IPS-18a (cell line): ENCODE data around the gene BEST1.
"Not testable (repeated sequence)": the region's sequence is repeated elsewhere in the genome, so short reads cannot be mapped to it uniquely, and the experiment has no call there.

ENCODE experiments used
- H3K27ac ChIP-seq: one replicate; pipeline ENCODE4 v1.5.1; 2013; ENCODE audit warnings: low read length
- H3K27me3 ChIP-seq: one replicate; pipeline ENCODE4 v1.6.1; 2013; ENCODE audit warnings: mild to moderate bottlenecking, low read length; ENCODE audit not compliant: control insufficient read depth, insufficient read depth
- H3K36me3 ChIP-seq: one replicate; pipeline ENCODE4 v1.6.1; 2013; ENCODE audit warnings: low read depth, low read length; ENCODE audit not compliant: control insufficient read depth
- H3K4me1 ChIP-seq: one replicate; pipeline ENCODE4 v1.6.1; 2013; ENCODE audit warnings: low read depth, low read length; ENCODE audit not compliant: control insufficient read depth
- H3K4me3 ChIP-seq: one replicate; pipeline ENCODE4 v1.5.1; 2013; ENCODE audit warnings: low read length
- H3K9ac ChIP-seq: one replicate; pipeline ENCODE4 v1.6.1; 2013; ENCODE audit warnings: mild to moderate bottlenecking, low read length, moderate library complexity
- H3K9me3 ChIP-seq: one replicate; pipeline ENCODE4 v1.6.1; 2013; ENCODE audit warnings: low read depth, low read length; ENCODE audit not compliant: control insufficient read depth

The BEST1 gene

DNA sequence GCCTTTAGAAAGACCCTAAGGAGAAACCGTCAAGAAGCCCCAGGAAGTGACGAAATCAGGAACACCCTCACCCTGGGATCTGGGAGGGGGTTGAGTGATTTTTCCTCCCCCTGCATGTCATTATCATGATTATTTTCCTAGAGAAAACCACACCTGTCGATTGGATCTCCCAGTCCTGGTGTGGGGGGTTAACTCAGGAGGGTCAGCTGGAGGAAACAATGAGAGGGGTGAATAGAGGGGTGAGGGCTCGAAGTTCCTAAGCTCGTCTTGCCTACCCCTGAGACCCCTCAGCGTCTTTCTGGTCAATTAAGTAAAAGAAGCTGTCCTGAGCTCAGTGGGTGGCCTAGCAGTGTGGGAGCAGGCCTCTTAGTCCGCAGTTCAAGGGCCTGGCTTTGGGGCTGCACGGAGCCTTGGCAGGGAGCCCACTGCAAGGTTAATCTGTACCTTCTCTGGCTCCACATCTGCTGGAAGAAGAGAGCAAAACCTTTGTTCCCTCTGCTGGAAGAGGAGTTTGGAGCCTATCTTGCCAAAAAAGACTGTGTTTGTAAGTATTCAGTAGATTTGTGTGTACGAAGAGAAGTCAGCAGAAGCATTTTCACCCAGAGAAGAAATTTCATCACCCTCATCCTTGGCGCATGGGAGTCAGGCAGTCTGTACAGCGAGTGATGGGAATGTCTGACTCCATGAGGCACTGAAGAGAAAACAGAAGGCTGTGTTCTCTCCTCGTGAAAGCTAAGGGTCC, 51.5 kb downstream of the BEST1 start:
- H3K4me1 ChIP-seq, result no peaks in the 10 kb centered on the region
- H3K9me3 ChIP-seq, result peaks cover 6% of the 10 kb centered on the region
- no peak overlapping the region for H3K9ac ChIP-seq
- no peaks in the 10 kb centered on the region for H3K27me3 ChIP-seq
- H3K27ac ChIP-seq, result no peak overlapping the region
- H3K4me3 ChIP-seq, result no peak overlapping the region
- H3K36me3 ChIP-seq, result no peaks in the 10 kb centered on the region

DNA sequence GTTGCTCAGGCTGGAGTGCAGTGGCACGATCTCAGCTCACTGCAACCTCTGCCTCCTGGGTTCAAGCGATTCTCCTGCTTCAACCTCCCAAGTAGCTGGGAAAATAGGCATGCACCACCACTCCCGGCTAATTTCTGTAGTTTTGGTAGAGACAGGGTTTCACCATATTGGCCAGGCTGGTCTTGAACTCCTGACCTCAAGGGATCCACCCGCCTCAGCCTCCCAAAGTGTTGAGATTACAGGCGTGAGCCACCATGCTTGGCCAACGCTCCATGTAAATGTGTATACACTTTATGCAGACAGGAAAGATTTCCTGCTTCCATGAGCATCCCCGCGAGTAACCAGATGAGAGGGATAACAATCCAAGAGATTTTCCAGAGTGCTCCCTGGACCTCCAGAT, 52.1 kb downstream of the BEST1 start:
- H3K9ac ChIP-seq, H3K27ac ChIP-seq, H3K27me3 ChIP-seq, H3K36me3 ChIP-seq, H3K4me1 ChIP-seq, H3K4me3 ChIP-seq, H3K9me3 ChIP-seq: not testable (repeated sequence)

DNA sequence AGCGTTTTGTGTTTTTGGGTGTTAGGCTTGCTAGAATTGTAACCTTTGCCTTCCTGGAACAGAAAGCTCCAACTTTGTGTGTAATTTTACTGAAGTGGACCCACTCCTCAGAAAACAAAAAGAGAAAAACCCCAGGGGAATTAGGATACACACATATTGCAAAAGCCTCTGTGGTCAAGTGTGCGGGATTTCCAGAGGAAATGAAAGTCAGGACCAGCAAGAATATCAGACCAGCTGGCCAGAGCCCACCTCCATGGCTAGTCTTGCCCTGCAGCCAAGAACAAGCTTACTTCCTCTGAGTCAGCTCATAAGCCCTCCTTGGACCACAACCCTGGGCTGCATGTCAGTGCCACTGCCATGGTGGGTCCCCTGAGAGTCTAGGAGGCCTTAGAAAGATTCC, 54.3 kb downstream of the BEST1 start:
- Histone ChIP-seq H3K4me1 (no peaks in the 10 kb centered on the region), H3K27me3 (no peaks in the 10 kb centered on the region), H3K4me3 (no peak overlapping the region), H3K9ac (no peak overlapping the region), H3K9me3 (peaks cover 2% of the 10 kb centered on the region), H3K36me3 (no peaks in the 10 kb centered on the region), H3K27ac (no peak overlapping the region)

DNA sequence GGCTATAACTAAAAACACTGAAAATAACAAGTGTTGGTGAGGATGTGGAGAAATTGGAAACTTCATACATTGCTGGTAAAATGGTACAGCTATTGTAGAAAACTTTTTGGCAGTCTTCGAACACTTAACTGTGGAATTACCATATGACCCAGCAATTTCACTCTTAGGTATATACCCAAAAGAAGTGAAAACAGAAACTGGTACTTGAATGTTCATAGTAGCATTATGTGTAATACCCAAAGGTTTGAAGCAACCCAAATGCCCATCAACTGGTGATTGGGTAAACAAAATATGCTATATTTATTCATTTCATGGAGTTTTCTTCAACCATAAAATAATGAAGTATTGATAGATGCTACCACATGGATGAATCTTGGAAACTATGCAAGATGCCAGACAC, 58.0 kb downstream of the BEST1 start:
- Histone ChIP-seq H3K36me3 (no peaks in the 10 kb centered on the region), H3K27me3 (no peaks in the 10 kb centered on the region), H3K4me3 (no peak overlapping the region), H3K4me1 (no peaks in the 10 kb centered on the region), H3K9me3 (no peaks in the 10 kb centered on the region), H3K9ac (no peak overlapping the region), H3K27ac (no peak overlapping the region)

DNA sequence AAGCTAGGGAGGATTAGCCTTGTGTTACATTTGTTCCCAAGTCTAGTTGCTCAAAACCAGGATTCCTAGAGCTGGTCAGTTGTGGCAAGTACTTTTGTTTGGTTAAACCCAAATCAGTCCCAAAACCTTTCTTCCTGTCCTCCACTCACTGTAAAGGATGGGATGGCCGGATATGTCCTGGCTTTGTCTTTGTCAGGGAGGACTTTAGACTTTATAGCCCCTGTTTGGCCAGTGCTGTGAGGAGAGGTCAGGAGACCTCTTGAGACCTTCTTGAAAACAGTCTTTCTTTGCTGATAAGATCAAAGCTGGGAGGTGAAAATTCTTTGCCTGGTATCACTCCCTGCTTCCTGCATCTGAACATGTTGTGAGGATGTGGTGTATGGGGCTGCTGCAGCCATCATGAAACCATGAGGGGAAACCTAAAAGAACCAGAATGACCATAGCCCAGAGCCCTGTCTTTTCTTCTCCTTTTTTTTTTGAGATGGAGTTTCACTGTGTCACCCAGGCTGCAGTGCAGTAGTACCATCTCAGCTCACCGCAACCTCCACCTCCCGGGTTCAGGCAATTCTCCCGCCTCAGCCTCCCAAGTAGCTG, 60.9 kb downstream of the BEST1 start:
- no peak overlapping the region for H3K9ac ChIP-seq
- no peaks in the 10 kb centered on the region for H3K36me3 ChIP-seq
- no peak overlapping the region for H3K4me3 ChIP-seq
- no peaks in the 10 kb centered on the region for H3K27me3 ChIP-seq
- no peaks in the 10 kb centered on the region for H3K9me3 ChIP-seq
- no peaks in the 10 kb centered on the region for H3K4me1 ChIP-seq
- H3K27ac ChIP-seq, result no peak overlapping the region

DNA sequence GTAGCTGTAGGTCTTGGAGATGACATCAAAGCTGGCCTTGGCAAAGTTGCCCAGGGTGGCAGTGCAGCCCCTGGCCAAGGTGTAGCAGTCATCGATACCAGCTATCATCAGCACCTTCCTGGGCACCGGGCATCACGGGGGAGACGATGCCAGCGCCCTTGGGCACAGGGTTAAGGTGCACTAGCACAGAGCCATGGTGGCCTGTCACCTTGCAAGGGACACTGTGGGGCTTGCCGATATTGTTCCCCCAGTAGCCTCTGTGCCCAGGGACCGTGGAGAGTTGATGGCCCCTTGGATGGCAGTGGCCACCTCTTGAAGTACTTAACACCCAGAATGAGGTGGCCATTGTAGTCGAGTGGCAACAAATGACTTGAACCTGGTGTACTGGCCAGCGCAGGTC, 61.7 kb downstream of the BEST1 start:
- Histone ChIP-seq H3K36me3 (no peaks in the 10 kb centered on the region), H3K9me3 (no peaks in the 10 kb centered on the region), H3K4me3 (no peak overlapping the region), H3K4me1 (no peaks in the 10 kb centered on the region), H3K27ac (no peak overlapping the region), H3K9ac (no peak overlapping the region), H3K27me3 (no peaks in the 10 kb centered on the region)

DNA sequence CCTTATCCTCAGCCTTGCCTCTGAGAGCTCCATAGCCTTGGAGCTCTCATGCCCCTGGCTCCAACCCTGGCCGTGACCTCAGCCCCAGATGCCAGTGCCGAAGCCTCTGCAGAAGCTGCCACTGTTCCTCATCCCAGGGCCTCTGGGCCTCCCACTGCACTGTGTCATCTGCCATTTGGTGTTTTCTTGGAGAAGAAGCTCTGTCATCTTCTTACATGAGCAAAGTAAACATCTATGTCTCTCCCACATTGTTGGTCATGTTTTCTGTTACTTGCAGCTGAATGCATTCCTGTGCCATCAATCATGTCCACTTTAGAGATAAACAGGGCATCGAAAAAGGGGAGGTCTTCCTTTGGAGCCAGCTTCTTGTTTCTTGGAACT, 62.3 kb downstream of the BEST1 start:
- Histone ChIP-seq H3K36me3 (no peaks in the 10 kb centered on the region), H3K4me1 (no peaks in the 10 kb centered on the region), H3K27me3 (no peaks in the 10 kb centered on the region), H3K4me3 (no peak overlapping the region), H3K9me3 (no peaks in the 10 kb centered on the region), H3K9ac (no peak overlapping the region), H3K27ac (no peak overlapping the region)

DNA sequence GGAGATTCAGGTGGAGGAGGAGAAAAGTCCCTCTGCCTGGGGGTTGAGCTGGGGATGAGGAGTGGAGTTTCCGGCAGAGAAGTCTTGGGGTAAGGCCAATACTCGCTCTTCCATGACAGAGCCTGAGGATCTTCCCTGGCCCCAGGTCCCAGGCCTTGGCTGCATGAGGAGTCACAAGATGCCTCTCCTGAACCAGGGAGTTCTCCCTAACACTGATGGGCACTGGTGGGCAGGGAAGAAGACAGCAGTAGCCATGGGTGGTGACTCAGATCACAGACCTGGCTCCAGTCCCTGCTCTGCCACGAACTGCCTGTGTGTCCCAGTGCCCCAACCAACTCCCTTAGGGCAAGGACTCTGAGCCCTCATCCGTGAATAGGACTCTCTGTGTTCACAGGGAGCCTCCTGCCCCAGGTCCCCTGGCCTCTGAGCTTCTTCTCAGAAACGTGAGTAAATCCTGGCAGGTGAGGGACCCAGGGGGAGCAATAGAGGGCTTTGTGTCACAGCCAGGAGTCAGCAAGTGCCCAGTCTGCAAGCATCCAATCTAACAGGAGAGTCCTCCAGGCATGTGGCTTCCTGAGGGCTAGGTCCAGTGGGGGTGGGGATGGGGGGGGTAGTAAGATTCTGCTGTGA, 62.8 kb downstream of the BEST1 start:
- Histone ChIP-seq H3K4me3 (no peak overlapping the region), H3K27me3 (no peaks in the 10 kb centered on the region), H3K9ac (no peak overlapping the region), H3K36me3 (no peaks in the 10 kb centered on the region), H3K9me3 (no peaks in the 10 kb centered on the region), H3K27ac (no peak overlapping the region), H3K4me1 (no peaks in the 10 kb centered on the region)
